H9 (cell line): ENCODE data around the gene LRRC15. TPM values are rescaled to one million over a fixed set of nuclear protein-coding genes. Genes with fewer than 3 reads are reported as not detected.
A peak's percentile ranks its signal among the peaks of the same experiment; 100 is the strongest.

ENCODE experiments used
- DNase-seq: peaks from one replicate; pipeline ENCODE4 v3.0.0-alpha.2; 2017
- H2AFZ ChIP-seq: one replicate; pipeline ENCODE4 v1.6.1; 2013; ENCODE audit warnings: mild to moderate bottlenecking, low read length, control low read depth, moderate library complexity
- H2AK5ac ChIP-seq: 2 replicates; pipeline ENCODE4 v1.6.1; 2013; ENCODE audit warnings: low read length, control low read depth, mixed read lengths; ENCODE audit not compliant: insufficient read length
- H2BK120ac ChIP-seq: one replicate; pipeline ENCODE4 v1.6.1; 2013; ENCODE audit warnings: low read depth, mild to moderate bottlenecking, low read length, control low read depth, inconsistent platforms; ENCODE audit not compliant: poor library complexity, severe bottlenecking
- H2BK12ac ChIP-seq: 2 replicates; pipeline ENCODE4 v1.6.1; 2013; ENCODE audit warnings: low read length, control low read depth, mixed read lengths, low read depth; ENCODE audit not compliant: insufficient read length
- H2BK15ac ChIP-seq: 2 replicates; pipeline ENCODE4 v1.6.1; 2013; ENCODE audit warnings: low read depth, low read length, control low read depth
- H2BK20ac ChIP-seq: one replicate; pipeline ENCODE4 v1.6.1; 2013; ENCODE audit warnings: low read depth, mild to moderate bottlenecking, low read length, control low read depth, inconsistent platforms; ENCODE audit not compliant: poor library complexity, severe bottlenecking
- H2BK5ac ChIP-seq: 2 replicates; pipeline ENCODE4 v1.6.1; 2013; ENCODE audit warnings: low read length, control low read depth, mixed read lengths; ENCODE audit not compliant: insufficient read length
- H3K14ac ChIP-seq: 2 replicates; pipeline ENCODE4 v1.6.1; 2013; ENCODE audit warnings: low read length, control low read depth; ENCODE audit not compliant: insufficient read depth
- H3K18ac ChIP-seq: 2 replicates; pipeline ENCODE4 v1.6.1; 2013; ENCODE audit warnings: low read depth, mild to moderate bottlenecking, mixed read lengths, low read length, control low read depth; ENCODE audit not compliant: insufficient read length
- H3K23ac ChIP-seq: 2 replicates; pipeline ENCODE4 v1.6.1; 2013; ENCODE audit warnings: low read length, control low read depth, mixed read lengths, low read depth; ENCODE audit not compliant: insufficient read length
- H3K23me2 ChIP-seq: 2 replicates; pipeline ENCODE4 v1.6.1; 2013; ENCODE audit warnings: low read depth, mild to moderate bottlenecking, mixed read lengths, low read length, control low read depth; ENCODE audit not compliant: insufficient read length, poor library complexity, severe bottlenecking
- H3K27ac ChIP-seq: 2 replicates; pipeline ENCODE4 v1.5.1; 2013; ENCODE audit warnings: low read length, control low read depth, mixed read lengths, low read depth; ENCODE audit not compliant: insufficient read length
- H3K27me3 ChIP-seq: 2 replicates; pipeline ENCODE4 v1.6.1; 2013; ENCODE audit warnings: low read length, control low read depth, inconsistent platforms; ENCODE audit not compliant: insufficient read depth
- H3K4ac ChIP-seq: 2 replicates; pipeline ENCODE4 v1.6.1; 2013; ENCODE audit warnings: low read depth, mild to moderate bottlenecking, control low read depth, inconsistent platforms, low read length, moderate library complexity
- H3K4me1 ChIP-seq: 2 replicates; pipeline ENCODE4 v1.6.1; 2013; ENCODE audit warnings: low read length, control low read depth, inconsistent platforms; ENCODE audit not compliant: insufficient read depth
- H3K4me2 ChIP-seq: 2 replicates; pipeline ENCODE4 v1.6.1; 2013; ENCODE audit warnings: low read length, control low read depth, mixed read lengths; ENCODE audit not compliant: insufficient read length, insufficient read depth
- H3K56ac ChIP-seq: 2 replicates; pipeline ENCODE4 v1.6.1; 2013; ENCODE audit warnings: low read depth, mild to moderate bottlenecking, mixed read lengths, low read length, control low read depth; ENCODE audit not compliant: insufficient read length
- H3K79me1 ChIP-seq: 2 replicates; pipeline ENCODE4 v1.6.1; 2013; ENCODE audit warnings: low read depth, mild to moderate bottlenecking, moderate library complexity, low read length, control low read depth, inconsistent platforms; ENCODE audit not compliant: insufficient read depth, poor library complexity, severe bottlenecking
- H3K79me2 ChIP-seq: 2 replicates; pipeline ENCODE4 v1.6.1; 2013; ENCODE audit warnings: low read length, control low read depth, inconsistent platforms; ENCODE audit not compliant: insufficient read depth
- H3K9ac ChIP-seq: 2 replicates; pipeline ENCODE4 v1.6.1; 2013; ENCODE audit warnings: low read length, control low read depth, mixed read lengths; ENCODE audit not compliant: insufficient read length; ENCODE audit errors: extremely low read depth
- H3K9me3 ChIP-seq: one replicate; pipeline ENCODE4 v1.6.1; 2013; ENCODE audit warnings: low read depth, low read length, inconsistent platforms; ENCODE audit not compliant: control insufficient read depth
- H3T11ph ChIP-seq: one replicate; pipeline ENCODE4 v1.6.1; 2013; ENCODE audit warnings: mild to moderate bottlenecking, low read length, control low read depth, inconsistent platforms
- H4K20me1 ChIP-seq: one replicate; pipeline ENCODE4 v1.6.1; 2013; ENCODE audit not compliant: control insufficient read depth, insufficient read length, insufficient read depth
- H4K5ac ChIP-seq: 2 replicates; pipeline ENCODE4 v1.6.1; 2013; ENCODE audit warnings: low read depth, mild to moderate bottlenecking, mixed read lengths, low read length, control low read depth; ENCODE audit not compliant: insufficient read length
- H4K8ac ChIP-seq: replicated peaks from 2 replicates; pipeline ENCODE4 v1.6.1; 2013; ENCODE audit warnings: low read length, control low read depth, mixed read lengths, low read depth; ENCODE audit not compliant: insufficient read length
- H4K91ac ChIP-seq: 2 replicates; pipeline ENCODE4 v1.6.1; 2013; ENCODE audit warnings: low read depth, mild to moderate bottlenecking, moderate library complexity, mixed read lengths, low read length, control low read depth; ENCODE audit not compliant: insufficient read length
- H3K27ac Mint-ChIP-seq, 3 experiments: 2 replicates in 2 of 3; 3 replicates in 1 of 3; pipeline ENCODE4 v1.8.0; 2020 to 2021; ENCODE audit warnings: mixed read lengths in 3 of 3, mild to moderate bottlenecking in 1 of 3, moderate library complexity in 1 of 3
- H3K27me3 Mint-ChIP-seq: 2 replicates; pipeline ENCODE4 v1.8.0; 2021; ENCODE audit warnings: low read depth, mild to moderate bottlenecking, moderate library complexity, mixed read lengths
- H3K36me3 Mint-ChIP-seq, 3 experiments: 2 replicates in 2 of 3; 3 replicates in 1 of 3; pipeline ENCODE4 v1.8.0; 2020 to 2021; ENCODE audit warnings: low read depth in 3 of 3, mixed read lengths in 3 of 3; ENCODE audit not compliant: insufficient read depth in 1 of 3
- H3K4me1 Mint-ChIP-seq, 2 experiments: 2 replicates each; pipeline ENCODE4 v1.8.0; 2020; ENCODE audit warnings: mixed read lengths in 2 of 2
- H3K4me3 Mint-ChIP-seq, 2 experiments: 2 replicates in 1 of 2; 3 replicates in 1 of 2; pipeline ENCODE4 v1.8.0; 2020 to 2021; ENCODE audit warnings: mild to moderate bottlenecking in 2 of 2, mixed read lengths in 2 of 2, moderate library complexity in 1 of 2
- H3K9me3 Mint-ChIP-seq, 2 experiments: 2 replicates in 1 of 2; 3 replicates in 1 of 2; pipeline ENCODE4 v1.8.0; 2020; ENCODE audit warnings: mild to moderate bottlenecking in 2 of 2, mixed read lengths in 2 of 2, moderate library complexity in 1 of 2
- CTCF ChIP-seq: fragments of 200-600 bp; sonication (generic); conservative IDR thresholded peaks from 3 replicates; pipeline ENCODE4 v1.8.0; 2021; ENCODE audit warnings: antibody characterized with exemption, mild to moderate bottlenecking
- WGBS: extraction: QIAGEN DNeasy Blood & Tissue Kit; methylation state at CpG from one replicate; pipeline ENCODE4 v1.1.7; 2013; ENCODE audit warnings: missing lambda C conversion rate, low lambda C conversion rate, mixed read lengths; ENCODE audit not compliant: insufficient read length; ENCODE audit errors: extremely low coverage; 5-methylcytosine and 5-hydroxymethylcytosine counted together
- total RNA-seq: library from RNA; stranded (reverse); gene quantifications from 2 replicates; pipeline ENCODE4 v1.2.1, GENCODE V29; 2021

LRRC15 gene
- total RNA-seq, 1 experiment from 2014 or later = 0.07 TPM

- no peak for TF ChIP-seq CTCF
- Histone ChIP-seq H2AFZ (no peak overlapping the region), H3K79me2 (no peaks in the 10 kb centered on the region), H2BK20ac (no peak overlapping the region), H4K91ac (no peak overlapping the region), H3K4me2 (no peak overlapping the region), H3K56ac (no peak overlapping the region), H3K23ac (no peak overlapping the region), H3K4ac (no peak overlapping the region), H3K18ac (no peak overlapping the region), H2AK5ac (no peak overlapping the region), H2BK5ac (no peak overlapping the region), H4K5ac (no peak overlapping the region), H3K27me3 (peaks cover 16% of the 10 kb centered on the region; the same call in 1 of the 2 replicates), H2BK15ac (no peak overlapping the region), H2BK120ac (no peak overlapping the region), H3T11ph (no peak overlapping the region), H3K27ac (no peak overlapping the region), H3K4me1 (peaks cover 2% of the 10 kb centered on the region; the same call in 1 of the 2 replicates), H3K9ac (no peak overlapping the region), H3K9me3 (no peaks in the 10 kb centered on the region), H4K20me1 (no peaks in the 10 kb centered on the region), H3K23me2 (peaks cover 11% of the 10 kb centered on the region), H3K79me1 (no peaks in the 10 kb centered on the region), H2BK12ac (no peak overlapping the region), H3K14ac (no peak overlapping the region), H4K8ac (no peak overlapping the region)
- peaks cover 8 to 14% of the 10 kb centered on the region in 2 experiments for H3K4me1 Mint-ChIP-seq
- no peak overlapping the region for H3K4me3 Mint-ChIP-seq
- peak overlapping the region in 1 of 3 experiments; percentile 52; a peak in 1 of 7 replicates for H3K27ac Mint-ChIP-seq
- peaks cover 2% of the 10 kb centered on the region; the same call in 1 of the 2 replicates for H3K27me3 Mint-ChIP-seq
- DNase-seq = no peak
- no CpG with 5 or more reads among the region's 5 CpGs for WGBS
- H3K36me3 Mint-ChIP-seq = peaks cover 0 to 10% (median 0%) of the 10 kb centered on the region in 3 experiments; a peak in 4 of 7 replicates
- peaks cover 6 to 8% of the 10 kb centered on the region in 2 experiments for H3K9me3 Mint-ChIP-seq
Measured at GRCh38 chr3:194395212-194395611, 25.7 kb upstream of the LRRC15 start.
